T-helper 2 cell treated with Interferon-gamma antibody and Interleukin-4, amounts not matched to agents 100 ng/mL and 5 ng/mL, for 36 hours (primary cell): ENCODE data around the gene PTPRT. TPM values are rescaled to one million over a fixed set of nuclear protein-coding genes. Genes with fewer than 3 reads are reported as not detected.

ENCODE experiments used
- intact Hi-C: fragments of 100-400 bp; cut with micrococcal nuclease; formaldehyde crosslinking; loops from one replicate; pipeline ENCODE4 v1.15.1; 2023
- total RNA-seq: library from RNA; stranded (reverse); gene quantifications from 2 replicates; pipeline ENCODE4 v1.2.3, GENCODE V29; 2022

PTPRT gene
- total RNA-seq, 1 donor from 2014 or later: not detected

DNA sequence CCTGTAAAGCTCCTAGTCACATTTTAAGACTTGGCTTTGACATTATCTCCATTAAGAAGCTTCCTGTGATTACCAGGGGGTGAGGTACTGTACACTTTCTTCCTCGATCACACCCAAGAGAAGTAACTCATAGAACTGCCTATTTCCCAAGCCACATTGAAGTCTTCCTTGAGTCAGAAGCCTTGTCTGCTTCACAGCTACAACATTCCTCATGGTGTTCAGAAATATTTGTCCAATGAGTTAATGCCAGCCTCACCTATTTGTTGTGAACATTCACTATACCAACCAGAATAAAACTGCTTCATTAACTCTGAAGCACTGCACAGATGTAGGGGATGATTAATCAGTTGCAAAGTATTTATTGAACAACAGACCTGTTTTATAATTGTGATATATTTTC lies 622.3 kb downstream of the PTPRT start:
- intact Hi-C loops: no loop called here

DNA sequence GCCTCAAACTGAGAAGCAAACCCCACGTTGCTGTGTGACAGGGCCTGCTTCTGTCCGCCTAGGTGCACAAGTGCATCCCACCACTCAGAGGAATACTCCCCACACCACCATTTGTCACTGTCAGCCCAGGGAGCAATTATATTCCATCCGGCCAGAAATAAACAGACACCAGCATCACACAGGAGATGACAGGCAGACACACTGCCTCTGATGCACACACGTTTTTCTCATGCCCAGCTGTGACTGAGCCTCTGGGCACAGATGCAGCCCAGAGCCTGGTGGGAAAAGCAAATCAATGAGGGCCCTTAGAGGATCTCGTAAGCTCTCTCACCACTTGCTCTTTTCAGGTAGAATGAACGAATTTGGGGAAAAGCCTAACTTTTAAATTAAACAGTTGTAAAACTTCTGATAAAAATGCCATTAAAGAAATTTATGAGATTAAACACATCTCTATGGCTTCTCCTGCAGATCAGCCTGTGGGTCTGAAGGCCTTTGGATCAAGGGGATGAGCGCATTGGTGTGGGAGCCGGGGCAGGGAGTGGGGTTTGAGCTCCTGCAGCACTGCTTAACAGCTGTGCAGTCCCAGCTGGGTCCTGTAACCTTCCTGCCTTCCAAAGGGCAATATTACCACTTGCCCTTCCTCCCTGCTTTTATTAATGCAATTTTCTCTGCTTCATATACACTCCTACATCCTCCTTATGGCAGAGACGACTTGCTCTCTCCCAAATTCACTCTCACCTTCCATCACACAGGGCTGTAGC lies 624.3 kb downstream of the PTPRT start:
- intact Hi-C loops: no loop called here

DNA sequence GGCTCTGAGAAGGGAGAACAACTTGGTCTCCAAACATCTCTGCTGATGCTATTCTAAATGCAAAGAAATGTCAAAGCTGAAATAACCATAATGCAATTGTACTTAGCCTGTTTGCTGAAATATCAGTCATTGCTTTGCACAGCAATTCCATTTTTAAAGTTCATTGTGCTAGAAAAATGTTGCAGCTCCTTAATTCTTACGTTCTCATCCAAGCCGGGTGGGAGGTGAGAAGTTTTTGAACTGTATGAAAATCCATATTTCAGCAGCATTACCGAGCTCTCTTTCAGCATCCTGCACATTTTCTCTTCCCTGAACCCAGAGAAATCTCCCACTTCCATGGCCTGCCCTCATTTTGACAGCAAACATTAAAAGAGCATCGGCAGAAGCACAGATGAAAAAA lies 630.0 kb downstream of the PTPRT start:
- intact Hi-C loops: no loop called here

DNA sequence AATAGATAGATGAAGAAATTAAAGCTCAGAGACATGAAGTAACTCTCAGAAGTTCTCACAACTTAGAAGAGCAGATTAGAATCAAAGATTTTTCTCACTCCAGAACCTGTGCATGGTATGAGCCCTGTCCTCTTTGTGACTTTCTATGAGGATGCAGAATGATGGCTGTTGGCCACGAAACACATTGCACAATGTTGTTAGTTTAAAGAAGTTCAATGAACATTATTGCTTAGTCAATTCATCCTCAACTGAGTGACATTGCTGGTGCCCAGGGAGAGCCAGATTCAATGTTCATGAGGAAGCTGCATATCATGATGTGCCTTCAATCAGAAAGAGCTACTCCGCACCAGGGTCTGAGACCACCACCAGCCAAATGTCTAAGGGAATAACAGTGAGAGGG lies 633.1 kb downstream of the PTPRT start:
- intact Hi-C loops: no loop called here

DNA sequence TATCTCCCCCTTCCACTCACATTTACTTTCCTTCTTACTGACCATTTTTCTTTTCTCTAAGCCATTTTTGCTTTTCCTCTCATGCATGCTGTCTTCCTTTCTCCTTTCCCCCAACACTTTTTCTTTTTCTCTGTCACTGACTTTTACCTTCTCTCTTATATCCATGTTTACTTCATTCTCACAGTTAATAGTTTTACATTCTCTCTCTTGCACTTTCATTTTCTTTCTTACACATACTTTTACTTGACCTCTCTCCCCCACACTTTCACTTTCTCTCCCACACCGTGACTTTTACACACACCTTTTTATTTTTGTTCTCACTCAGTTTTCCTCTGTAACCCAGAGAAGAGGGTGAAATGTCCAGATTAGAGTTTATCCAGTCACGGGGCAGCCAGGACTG lies 636.3 kb downstream of the PTPRT start:
- intact Hi-C loops: no loop called here

DNA sequence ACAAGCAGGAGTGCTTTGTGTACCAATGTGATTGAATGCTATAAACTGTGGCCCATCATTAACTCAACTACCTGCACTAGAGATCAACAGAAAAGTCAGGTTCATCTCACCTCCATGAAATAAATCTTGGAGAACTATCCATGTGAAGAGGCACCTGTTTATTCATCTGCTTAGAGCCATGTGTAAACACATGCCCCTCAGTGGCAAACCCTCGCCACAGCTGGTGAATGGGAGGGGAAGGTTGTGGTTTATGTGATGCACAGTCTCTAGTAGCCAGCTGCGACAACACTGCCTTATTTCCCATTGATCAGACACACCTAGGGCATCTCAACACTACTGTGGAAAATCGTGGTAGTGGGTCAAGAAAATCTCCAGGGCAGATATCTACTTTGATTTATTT lies 640.2 kb downstream of the PTPRT start:
- intact Hi-C loops: no loop called here

DNA sequence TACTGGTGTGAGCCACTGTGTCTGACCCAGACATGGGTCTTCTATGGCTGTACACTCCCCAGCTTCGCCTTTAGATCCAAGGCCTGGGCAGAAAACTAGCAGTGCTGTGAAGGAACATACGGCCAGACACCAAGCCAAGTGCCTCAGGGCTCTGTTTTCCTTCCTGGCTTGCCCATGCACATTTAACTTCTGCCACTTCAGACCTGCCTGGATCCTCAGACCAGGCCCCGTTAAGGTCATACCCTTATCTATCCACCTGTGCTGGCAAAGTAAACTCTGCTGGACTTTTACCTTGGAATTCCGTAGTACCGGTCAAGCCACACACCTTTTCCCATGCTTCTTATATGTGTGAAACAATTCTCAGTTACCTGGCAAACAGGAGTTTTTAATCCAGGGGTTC lies 644.8 kb downstream of the PTPRT start:
- intact Hi-C loops: no loop called here

DNA sequence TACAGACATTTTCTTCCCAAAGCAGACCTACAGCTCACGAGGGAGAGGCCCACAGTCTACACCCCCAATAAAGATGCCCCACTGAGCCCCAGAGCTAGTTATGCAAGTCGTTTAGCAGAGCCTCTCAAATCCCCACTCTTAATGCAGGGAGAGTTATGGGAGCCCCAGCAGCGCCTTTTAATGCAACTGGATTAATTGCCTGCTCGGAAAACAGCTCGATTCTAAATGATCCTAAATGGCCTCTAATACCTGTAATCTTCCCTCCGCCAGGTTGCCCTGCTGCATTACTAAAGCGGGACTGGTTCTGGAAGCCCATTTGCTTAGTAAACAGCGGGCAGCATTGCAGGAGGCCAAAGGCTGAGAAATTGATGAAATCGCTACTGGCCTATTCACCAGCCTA lies 656.9 kb downstream of the PTPRT start:
- intact Hi-C loops: no loop called here

DNA sequence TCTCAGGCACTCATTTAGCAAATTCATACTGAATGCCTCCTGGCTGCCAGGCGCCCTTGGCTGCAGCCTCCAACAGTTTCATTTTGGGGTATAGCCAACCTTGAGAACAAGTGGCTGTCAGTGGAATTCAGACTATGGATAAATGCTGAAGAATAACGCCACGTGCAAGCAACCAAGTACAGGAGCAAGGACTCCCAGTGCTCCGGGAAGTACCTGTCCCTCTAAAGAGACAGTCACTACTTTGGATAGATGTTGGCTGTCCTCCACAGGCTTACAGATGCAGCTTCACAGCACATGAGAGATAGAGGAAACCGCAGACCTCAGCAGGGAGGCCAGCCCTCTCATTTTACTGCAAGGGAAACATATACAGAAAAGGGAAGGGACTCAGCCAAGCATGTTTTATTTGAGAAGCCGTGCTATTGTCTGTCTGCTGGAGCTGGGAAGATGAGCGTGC lies 658.2 kb downstream of the PTPRT start:
- intact Hi-C loops: no loop called here

DNA sequence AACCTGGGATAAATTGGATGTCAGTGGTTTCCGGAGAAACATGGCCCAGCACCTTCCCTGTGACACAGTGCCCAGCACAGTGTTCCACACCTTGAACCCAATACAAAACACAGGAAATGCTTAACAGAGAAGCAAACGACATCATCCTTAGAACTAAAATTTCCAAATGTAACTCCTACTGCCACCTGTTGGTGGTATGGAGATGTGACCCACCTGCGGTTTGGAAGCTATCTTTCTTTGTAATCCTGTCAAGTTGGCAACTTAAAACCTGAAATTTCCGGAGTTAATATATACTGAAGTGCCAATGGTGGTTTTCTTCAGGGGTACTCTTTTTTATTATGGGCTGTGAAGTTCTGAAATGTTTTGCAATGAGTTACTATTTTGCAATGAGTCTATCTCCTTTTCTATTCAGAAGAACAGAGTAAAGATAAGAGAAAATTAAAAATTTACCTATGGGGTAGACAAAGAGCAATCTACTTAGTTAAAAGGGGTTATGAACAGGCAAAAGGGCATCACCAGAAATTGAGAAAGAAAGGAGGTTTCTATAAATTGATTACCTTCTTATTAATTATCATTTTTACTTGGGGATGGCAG lies 658.8 kb downstream of the PTPRT start:
- intact Hi-C loops: no loop called here

DNA sequence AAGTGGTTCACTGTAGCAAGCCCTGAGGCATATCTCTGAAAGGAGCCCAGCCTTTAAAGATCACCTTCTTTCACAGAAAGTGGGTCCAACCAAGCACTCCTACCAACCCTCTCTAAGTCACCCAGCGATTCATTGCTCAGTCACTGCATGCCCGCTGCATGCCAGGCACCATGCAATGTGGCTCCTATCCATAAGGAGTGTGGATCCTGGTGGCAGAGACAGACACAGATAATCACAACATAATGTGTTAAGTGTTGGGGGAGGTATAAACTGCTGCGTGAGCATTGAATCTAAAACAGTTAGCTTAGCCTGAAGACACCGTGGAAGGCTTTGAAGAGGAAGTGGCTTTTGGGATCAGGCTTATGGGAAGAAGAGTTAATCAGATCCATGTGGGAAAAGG lies 659.5 kb downstream of the PTPRT start:
- intact Hi-C loops: no loop called here

DNA sequence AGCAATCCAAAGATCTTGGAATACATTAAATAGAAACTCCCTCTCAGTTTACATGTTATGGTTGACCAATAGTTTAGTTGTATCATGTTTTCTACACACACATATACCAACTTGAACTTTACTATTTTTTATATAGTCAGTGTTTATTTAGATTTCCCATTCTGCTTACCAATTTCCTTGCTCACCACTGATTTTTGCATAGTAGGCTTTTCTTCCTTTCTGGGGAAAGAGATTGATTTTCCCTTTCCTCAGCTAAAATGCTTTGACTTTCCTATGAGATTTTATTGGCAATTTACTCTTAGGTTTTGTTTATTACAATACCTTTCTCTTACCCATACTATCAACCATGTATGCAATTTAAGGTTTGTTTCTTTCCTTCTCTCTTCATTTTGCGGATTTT lies 665.6 kb downstream of the PTPRT start:
- intact Hi-C loops: no loop called here

DNA sequence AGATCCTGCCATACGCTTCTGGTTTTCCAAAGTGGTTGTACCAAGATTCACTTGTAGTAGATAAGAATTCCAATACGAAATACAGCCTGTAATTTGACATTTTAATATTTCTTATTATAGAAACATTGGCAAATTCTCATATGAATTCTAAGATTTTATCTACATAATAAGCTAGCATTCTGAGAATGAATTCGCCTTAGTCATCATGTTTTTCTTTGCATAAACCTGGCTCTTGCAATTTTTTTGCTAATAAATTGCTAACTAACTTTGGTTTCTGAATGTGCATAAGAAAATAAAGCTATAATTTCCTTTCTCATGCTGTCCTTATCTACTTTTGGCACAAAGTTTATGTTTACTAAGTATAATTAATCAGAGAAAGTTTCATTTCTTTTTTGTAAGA lies 673.0 kb downstream of the PTPRT start:
- intact Hi-C loops: no loop called here

DNA sequence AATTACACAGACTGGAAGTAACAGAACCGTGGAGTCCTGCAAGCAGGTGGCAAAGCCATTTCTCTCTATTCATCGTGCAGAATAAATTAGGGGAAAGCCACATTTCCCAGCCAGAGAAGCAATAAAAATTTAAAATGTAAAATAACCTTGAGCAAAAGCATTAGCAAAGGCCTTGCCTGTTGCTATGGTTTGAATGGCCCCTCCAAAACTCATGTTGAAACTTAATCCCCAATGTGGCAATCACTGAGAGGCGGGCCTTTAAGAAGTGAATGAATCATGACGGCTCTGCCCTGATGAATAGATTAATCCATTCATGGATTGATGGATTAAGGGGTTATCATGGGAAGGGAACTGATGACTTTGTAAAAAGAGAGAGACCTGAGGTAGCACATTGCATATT lies 679.0 kb downstream of the PTPRT start:
- intact Hi-C loops: no loop called here

DNA sequence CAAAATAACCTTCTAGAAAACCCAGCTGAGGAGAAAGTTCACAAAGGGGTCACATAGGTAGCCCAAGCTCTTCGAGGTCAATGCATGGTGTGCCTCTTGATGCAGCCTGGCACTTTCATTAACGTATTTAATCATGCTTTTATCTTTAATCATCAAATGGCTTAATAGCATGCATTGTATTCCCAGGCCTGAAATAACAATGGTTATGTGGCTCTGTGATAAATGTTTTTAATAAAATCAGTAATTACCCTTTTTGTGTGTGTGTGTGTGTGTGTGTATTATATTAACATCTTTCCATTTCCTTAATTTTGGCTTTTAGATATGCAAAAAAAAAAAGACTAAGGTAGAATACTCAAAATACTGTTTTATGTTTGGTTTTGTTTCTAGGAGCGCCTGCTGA lies 681.8 kb downstream of the PTPRT start:
- intact Hi-C loops: no loop called here

DNA sequence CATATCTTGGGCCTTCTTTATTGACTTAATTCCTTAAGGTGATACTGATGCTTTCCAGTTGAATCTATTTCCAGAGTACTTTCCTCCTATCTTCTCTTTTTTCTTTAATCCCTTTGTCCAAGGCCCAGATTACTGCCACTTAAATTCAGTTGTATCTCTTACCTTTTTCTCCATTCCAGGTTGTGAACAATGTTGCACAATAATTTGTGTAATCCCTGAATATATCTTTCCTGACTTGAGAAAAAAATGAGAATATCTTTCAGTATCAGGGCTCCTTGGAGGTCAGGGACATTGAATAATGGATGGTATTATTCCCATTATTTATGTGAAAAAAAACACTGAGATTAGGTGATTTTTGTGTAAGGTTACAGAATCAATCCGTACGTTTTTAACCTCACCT lies 683.3 kb downstream of the PTPRT start:
- intact Hi-C loops: no loop called here

DNA sequence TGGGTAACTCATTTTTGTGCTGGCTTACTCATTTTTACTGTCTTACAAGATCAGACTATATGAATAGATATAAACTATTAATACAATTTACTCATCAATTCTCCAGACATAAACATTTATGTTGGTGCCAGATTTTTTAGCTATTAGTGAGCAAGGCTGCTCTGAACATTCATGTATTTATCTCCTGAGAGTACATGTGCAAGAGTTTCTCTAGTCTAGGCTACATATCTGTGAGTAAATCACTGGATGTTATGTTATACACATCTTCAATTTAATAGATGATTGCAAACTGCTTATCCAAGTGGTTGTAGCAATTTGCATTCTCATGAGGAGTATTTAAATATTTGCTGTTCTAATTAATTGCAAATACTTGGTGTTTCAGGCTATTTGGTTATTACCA lies 687.1 kb downstream of the PTPRT start:
- intact Hi-C loops: no loop called here

DNA sequence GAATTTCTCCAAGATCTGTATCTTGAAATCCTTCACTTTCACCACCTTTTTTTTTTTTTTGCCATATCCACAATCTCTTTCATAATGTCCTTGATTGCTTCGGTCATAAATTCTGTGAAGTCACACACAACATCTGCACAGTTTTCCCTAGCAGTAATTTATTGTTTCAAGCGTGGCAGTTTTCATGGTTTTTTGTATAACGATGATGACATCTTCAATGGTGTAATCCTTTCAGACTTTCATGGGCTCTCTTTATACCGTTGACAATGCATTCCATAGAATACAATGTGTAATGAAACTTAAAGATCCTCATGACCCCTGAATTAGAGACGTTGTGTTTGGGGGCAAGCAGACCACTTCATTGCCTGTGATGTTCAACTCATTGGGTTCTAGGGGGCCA lies 693.1 kb downstream of the PTPRT start:
- intact Hi-C loops: no loop called here

DNA sequence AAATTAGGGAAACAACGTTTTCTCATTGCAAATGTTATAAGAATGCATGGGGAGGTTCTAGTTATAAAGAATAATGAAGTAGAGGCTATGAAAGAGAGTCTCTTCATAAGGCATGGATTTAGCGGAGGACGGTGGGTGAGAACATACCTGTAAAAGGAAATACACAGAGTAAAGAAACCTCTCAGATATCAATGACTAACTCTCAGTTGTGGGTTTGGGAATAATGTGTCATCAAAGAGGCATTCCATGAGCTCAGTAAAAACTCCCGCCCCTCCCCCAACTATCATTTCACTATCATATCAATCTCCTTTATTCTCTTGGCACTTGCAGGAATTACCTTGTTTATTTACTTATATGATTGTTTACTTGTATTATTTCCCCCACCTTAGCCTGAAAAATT lies 695.4 kb downstream of the PTPRT start:
- intact Hi-C loops: no loop called here

DNA sequence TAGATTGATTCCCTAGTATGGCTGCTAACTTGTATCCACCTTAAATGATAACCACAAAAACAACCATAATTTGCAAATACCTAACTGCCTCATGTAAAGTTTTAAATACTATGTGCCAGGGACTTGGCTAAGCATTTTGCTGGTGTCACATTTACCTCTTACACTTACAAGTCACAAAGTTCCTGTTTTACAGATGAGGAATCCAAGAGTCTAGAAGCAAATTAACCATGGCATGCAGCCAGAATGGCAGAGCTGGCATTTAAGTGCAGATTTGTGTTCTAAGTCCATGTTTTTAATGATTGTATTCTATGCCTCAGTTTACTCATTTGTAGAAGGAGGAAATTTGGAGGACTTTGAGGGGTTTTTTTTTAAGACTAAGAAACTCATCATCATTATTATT lies 696.7 kb downstream of the PTPRT start:
- intact Hi-C loops: no loop called here

DNA sequence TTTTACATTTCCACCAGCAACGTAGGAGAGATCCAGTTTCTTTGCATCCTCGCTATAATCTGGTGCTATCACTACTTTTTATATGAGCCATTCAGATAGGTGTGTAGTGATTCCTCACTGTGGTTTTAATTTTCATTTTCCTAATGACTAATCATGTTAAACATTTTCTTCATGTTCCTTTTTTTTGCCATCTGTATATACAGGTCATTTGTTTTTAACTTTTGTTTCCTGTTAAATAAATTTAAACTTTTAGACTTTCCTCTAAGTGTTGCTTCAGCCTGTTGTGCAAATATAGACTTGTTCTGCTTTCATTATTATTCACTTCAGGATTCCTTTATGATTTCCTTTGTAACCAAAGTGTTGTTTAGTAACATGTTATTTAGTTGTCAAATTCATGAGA lies 697.4 kb downstream of the PTPRT start:
- intact Hi-C loops: no loop called here

DNA sequence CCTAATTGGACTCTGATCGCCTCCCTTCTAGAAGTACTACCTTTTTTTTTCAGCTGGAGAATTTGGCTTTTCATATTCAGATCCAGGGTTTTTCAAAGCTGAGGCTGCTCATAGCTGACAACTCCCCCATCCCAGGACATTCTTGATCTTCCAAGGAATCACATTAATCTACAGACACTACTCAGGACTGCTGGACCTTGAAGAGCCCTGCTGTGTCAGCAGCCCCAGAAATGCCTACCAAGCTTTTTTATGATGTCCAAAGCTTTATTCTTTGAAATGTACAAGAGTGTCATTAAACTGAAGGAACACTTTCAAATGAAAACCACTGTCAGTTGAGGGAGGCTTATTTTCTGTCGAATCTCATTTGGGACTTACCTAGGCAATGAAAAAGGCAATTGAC lies 704.1 kb downstream of the PTPRT start:
- intact Hi-C loops: no loop called here

DNA sequence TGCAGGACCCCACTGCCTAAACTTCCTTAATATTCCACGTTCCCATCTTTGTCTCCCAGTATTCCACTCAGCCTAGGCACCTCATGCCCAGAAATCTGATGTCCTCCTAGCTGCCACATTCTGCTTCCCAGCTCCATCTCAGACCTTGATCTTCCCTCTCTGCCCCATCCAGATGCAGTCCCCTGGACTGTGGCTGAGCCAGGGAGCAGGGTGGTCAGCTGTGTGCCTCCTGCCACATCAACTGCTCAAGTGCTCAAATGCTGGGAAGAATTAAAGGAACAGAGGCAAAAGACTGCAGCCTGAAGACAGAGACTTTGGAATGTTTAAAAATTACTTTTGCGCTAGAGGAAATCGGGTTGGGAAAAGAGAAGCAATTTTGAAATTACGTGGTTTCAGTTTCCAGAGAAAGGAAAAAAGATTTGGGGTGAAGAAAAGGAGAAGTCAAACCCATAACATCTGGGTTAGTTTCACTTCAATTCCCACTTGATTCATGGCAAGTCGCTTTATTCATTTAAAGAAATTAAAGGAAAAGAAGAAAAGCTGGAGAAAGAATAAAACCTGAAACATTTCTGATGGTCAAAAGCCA lies 704.8 kb downstream of the PTPRT start:
- intact Hi-C loops: no loop called here
